Glomerular visceral epithelial cell (primary cell): ENCODE measurements around the gene WRAP73.

Experiments
- DNase-seq: peaks from one replicate; pipeline ENCODE4 v3.0.0-alpha.2; 2016; ENCODE audit errors: extremely low spot score

Gene WRAP73

GRCh38 chr1:3646596-3646995, 3.3 kb downstream of the WRAP73 start:
- DNase-seq = no peak

- DNase-seq = no peak
Measured at GRCh38 chr1:3645666-3646355, 4.1 kb downstream of the WRAP73 start.

GRCh38 chr1:3645247-3645646, 4.7 kb downstream of the WRAP73 start:
- DNase-seq = no peak

GRCh38 chr1:3644273-3644672, 5.6 kb downstream of the WRAP73 start:
- DNase-seq = no peak

DNA sequence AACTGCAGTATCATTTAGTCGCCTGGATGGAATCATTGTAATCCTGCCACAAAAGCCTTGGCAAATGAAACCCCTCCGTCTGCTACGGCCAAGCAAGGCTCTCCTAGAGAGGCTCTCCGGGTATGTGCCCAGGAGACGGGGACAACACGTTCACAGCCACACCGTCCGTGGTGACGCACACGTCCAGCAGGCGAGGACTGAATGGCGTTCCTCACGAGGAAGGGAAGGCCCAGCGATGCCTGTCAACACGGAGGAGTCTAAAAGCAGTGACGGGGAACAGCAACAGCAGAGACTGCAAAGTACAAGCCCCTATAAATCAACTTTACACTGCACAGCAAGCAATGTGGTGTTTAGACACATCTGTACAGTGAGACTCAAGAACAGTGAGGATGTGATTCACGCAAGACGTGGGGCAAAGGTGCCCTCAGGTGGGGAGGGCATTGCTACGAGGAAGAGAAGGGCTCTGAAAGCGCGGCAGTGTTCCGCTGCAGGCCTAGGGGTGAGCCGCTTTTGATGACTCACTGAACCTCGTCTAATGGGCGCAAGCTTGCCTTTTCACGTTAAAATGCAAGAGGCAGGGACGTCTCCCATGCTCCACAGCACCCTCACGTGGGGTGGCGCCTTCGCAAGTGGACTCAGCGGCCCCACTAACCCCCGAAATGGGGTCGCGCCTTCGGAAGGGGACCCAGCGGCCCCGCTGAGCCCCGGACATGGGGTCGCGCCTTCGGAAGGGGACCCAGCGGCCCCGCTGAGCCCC, 6.8 kb downstream of the WRAP73 start:
- DNase-seq = no peak

DNA sequence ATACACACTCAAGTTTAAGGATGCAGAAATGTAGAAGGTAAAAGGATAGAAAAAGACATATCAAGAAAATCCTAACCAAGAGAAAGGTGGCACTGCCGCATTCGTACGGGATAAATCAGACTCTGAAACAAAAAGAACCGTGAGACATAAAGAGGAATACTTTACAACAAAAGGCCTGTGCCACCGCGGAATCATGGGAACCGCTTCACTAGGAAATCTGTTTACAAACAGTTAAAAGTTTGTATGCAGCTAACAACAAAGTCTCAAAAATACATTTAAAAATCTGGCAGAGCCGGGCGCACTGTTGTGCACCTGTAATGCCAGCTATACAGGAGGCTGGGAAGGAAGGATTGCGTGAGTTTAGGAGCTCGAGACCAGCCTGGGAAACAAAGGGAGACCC, 8.1 kb downstream of the WRAP73 start:
- no peak for DNase-seq

DNA sequence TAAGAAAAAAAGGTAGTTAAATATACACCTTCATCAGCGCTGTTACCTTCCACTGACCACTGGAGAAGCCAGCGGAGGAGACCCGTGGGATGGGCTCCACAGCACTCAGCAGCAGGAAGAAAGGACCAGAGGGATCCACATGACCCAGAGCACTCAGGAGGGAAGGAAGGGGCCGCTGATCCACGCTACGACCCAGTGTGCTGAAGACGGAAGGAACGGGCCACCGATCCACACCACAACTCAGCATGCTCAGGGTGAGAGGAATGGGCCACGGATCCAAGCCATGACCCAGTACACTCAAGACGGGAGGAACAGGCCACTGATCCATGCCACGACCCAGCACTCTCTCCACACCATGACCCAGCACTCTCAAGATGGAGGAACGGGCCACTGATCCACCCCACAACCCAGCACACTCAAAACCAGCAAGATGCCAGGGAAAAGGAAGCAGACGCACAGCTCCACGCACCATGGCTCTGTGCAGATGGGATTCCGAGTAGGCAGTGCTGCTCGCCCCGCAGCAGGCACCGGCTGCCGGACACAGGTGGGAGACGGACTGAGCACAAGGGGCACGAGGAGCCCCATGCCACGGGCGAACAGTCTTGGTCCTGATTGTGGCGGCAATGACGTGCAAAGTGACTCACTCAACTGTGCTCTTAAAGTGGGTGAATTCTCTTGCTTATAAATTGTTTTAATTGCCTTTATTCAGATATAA, 8.7 kb downstream of the WRAP73 start:
- DNase-seq = no peak

- DNase-seq = no peak
Measured at GRCh38 chr1:3640121-3640837, 9.6 kb downstream of the WRAP73 start.

GRCh38 chr1:3639397-3639911, 10.4 kb downstream of the WRAP73 start:
- DNase-seq = no peak

DNA sequence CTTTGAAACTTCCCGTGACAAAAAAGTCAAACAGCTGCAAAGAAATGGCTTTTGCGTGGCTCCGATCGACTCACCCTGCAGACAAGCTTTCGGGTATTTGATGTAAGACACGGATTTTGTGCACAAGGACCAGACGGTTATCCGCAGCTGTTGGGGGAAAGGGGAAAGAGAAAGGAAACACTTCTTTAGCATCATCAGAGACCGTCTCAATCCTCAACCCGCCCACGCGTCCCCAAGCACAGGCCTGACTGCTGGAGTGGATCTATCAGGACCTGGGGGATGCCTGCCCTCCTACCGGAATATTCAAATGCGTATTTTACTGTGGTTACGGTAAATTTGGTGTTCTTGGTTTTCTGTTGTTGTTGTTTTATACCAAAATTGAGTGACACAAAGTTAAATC, 11.2 kb downstream of the WRAP73 start:
- no peak for DNase-seq

- no peak for DNase-seq
Measured at GRCh38 chr1:3638027-3638426, 11.9 kb downstream of the WRAP73 start.

GRCh38 chr1:3636531-3636930, 13.4 kb downstream of the WRAP73 start:
- no peak for DNase-seq

GRCh38 chr1:3636080-3636479, 13.8 kb downstream of the WRAP73 start:
- no peak for DNase-seq

GRCh38 chr1:3634059-3634800, 15.7 kb downstream of the WRAP73 start:
- DNase-seq = no peak

DNA sequence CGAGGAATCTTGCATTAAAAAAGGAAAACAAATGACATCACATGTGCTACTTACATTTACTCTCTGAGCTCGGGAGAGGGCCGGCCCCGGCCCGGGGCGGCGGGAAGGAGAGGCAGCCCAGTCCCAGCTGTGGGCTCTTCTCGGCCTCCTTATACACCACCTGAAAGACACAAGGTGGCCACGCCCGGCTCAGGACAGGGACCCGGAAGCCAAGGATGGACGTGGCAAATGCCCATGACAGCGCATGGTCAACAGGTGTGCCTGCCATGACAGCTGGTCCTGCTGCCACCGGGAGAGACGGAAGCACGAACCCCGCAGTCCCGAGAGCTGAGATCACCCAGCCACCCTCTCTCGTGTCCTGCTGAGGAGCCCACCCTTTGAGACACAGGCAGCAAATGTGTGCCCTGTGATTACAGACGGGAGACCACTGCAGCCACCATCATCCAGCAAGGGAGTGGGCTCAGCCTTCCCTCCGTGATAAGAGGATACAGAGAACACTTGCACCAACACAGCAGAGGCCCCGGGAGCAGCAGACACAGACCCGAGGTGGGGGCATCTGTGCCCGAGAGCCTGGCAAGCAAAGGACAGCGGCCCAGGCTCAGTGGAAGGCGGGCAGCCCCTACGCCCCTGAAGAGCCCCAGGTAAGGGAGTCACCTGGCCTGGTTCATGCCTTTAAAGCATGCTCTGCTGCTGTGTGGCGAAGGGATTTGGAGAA, 16.4 kb downstream of the WRAP73 start:
- no peak for DNase-seq

GRCh38 chr1:3632716-3633343, 17.1 kb downstream of the WRAP73 start:
- DNase-seq = no peak

- no peak for DNase-seq
Measured at GRCh38 chr1:3632298-3632697, 17.6 kb downstream of the WRAP73 start.

GRCh38 chr1:3631320-3632260, 18.3 kb downstream of the WRAP73 start:
- DNase-seq = no peak

- no peak for DNase-seq
Measured at GRCh38 chr1:3630914-3631313, 19.0 kb downstream of the WRAP73 start.
